Testis (tissue), 3 donors: ENCODE measurements around the gene CYP2B6. TPM values are rescaled to one million over a fixed set of nuclear protein-coding genes. Genes with fewer than 3 reads are reported as not detected.
"Not testable (repeated sequence)": the region's sequence is repeated elsewhere in the genome, so short reads cannot be mapped to it uniquely, and the experiment has no call there.

Source experiments
- DNase-seq: peaks from one replicate; pipeline ENCODE4 v3.0.0-alpha.2; 2019
- H3K27ac ChIP-seq, 2 donors: fragments of 200-600 bp; sonication (generic); one replicate each; pipeline ENCODE4 v1.5.1; 2019
- H3K27me3 ChIP-seq: fragments of 200-600 bp; sonication (generic); one replicate; pipeline ENCODE4 v1.5.1; 2019
- H3K36me3 ChIP-seq: fragments of 200-600 bp; sonication (generic); one replicate; pipeline ENCODE4 v1.5.1; 2017; ENCODE audit warnings: low read depth; ENCODE audit errors: missing control alignments
- H3K4me1 ChIP-seq: fragments of 200-600 bp; sonication (generic); one replicate; pipeline ENCODE4 v1.5.1; 2019
- H3K4me3 ChIP-seq, 2 donors: fragments of 200-600 bp; sonication (generic); one replicate each; pipeline ENCODE4 v1.5.1; 2017 to 2019
- H3K9me3 ChIP-seq: fragments of 200-600 bp; sonication (generic); one replicate; pipeline ENCODE4 v1.5.1; 2017
- POLR2A ChIP-seq: fragments of 450-650 bp; IDR thresholded peaks from one replicate; pipeline ENCODE4 v1.6.1; 2017; ENCODE audit warnings: antibody characterized with exemption, mild to moderate bottlenecking, moderate library complexity
- WGBS, 2 donors: methylation state at CpG; one replicate each; pipeline ENCODE4 v1.1.5; 2018; 5-methylcytosine and 5-hydroxymethylcytosine counted together
- intact Hi-C: fragments of 100-400 bp; cut with DNase I; formaldehyde crosslinking; loops from one replicate; pipeline ENCODE4 v1.15.1; 2023; ENCODE audit warnings: low total_unique reads
- polyA plus RNA-seq: library from polyadenylated mRNA; stranded (reverse); fragments of 350-450 nt; fragmentation: Illumina TruSeq; extraction: RNeasy Lipid Tissue Mini Kit (QIAGEN cat#74804); gene quantifications from one replicate; pipeline ENCODE4 v1.2.3, GENCODE V29; 2014; ENCODE audit warnings: low read depth, low replicate concordance; ENCODE audit not compliant: insufficient read depth
- total RNA-seq, 2 donors: library from RNA; depleted of rRNA; stranded (reverse); fragments of >200 nt; gene quantifications; one replicate each; pipeline ENCODE4 v1.2.3, GENCODE V29; 2016
- TF ChIP-seq, protein P1 (sequence below), 3 experiments: fragments of 450-650 bp in 2 of 3; fragments of 200-600 bp in 1 of 3; sonication (generic) in 1 of 3; IDR thresholded peaks; one replicate each; pipeline ENCODE4 v1.5.1; 2016 to 2019; ENCODE audit warnings: antibody characterized with exemption in 3 of 3, mild to moderate bottlenecking in 2 of 3, moderate library complexity in 1 of 3

The CYP2B6 gene
- total and polyA plus RNA-seq, 3 donors from 2014 or later = 0.19 to 0.39 TPM; not detected in 1

DNA sequence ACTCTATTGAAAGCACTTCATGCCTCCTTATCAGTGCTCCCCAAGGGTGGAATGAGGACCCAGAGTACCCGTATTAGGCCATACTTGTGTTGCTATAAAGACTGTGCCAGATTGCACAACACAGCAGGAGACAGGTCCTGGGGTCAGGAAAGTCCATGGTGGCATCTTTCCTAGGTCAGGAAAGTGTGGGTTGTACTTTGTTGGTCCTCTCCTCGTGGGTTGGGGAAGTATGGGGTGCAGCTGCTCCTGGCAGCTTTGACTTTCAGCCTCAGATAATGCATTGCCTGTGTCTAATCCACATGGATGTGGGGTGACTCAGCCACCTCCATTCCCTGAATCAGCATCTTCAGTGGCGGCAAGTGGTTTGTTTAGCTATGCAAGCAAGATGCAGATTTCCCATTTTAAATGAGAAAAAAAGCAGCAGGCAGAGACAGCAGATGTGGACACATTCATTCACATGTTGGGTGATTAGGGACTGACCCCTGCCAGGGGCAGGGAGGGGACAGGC, 8.4 kb upstream of the CYP2B6 start:
- H3K4me1 ChIP-seq = no peaks in the 10 kb centered on the region
- H3K27ac ChIP-seq = no peak overlapping the region
- H3K4me3 ChIP-seq = no peak overlapping the region
- no peaks in the 10 kb centered on the region for H3K9me3 ChIP-seq
- no peaks in the 10 kb centered on the region for H3K27me3 ChIP-seq
- intact Hi-C loops = no loop called here
- 48 to 51% methylated on average over 3 of the region's 3 CpGs for WGBS, 2 donors
- H3K36me3 ChIP-seq = no peaks in the 10 kb centered on the region
- no peak for TF ChIP-seq POLR2A
- TF ChIP-seq, protein P1, sequence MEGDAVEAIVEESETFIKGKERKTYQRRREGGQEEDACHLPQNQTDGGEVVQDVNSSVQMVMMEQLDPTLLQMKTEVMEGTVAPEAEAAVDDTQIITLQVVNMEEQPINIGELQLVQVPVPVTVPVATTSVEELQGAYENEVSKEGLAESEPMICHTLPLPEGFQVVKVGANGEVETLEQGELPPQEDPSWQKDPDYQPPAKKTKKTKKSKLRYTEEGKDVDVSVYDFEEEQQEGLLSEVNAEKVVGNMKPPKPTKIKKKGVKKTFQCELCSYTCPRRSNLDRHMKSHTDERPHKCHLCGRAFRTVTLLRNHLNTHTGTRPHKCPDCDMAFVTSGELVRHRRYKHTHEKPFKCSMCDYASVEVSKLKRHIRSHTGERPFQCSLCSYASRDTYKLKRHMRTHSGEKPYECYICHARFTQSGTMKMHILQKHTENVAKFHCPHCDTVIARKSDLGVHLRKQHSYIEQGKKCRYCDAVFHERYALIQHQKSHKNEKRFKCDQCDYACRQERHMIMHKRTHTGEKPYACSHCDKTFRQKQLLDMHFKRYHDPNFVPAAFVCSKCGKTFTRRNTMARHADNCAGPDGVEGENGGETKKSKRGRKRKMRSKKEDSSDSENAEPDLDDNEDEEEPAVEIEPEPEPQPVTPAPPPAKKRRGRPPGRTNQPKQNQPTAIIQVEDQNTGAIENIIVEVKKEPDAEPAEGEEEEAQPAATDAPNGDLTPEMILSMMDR (IDR thresholded peaks at IDR 0.05) = no peak
- DNase-seq = no peak

DNA sequence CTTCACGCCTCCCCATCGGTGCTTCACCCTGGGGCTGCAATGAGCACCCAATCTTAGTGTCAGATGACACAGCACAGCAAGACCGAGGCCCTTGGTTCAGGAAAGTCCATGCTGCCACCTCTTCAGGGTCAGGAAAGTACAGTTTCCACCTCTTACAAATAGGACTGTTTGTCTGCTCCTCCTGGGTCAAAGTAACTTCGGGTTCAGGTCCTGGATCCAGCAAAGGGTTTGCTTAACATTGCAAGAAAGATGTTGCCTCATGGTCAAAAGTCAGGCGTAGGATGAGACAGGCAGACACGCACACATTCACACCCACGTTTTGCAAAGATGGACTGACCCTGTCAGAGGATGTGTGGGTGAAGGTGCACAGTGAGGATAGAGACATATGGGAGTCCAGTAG, 1.6 kb upstream of the CYP2B6 start:
- intact Hi-C loops = no loop called here
- H3K4me1 ChIP-seq = no peaks in the 10 kb centered on the region
- no peaks in the 10 kb centered on the region for H3K36me3 ChIP-seq
- DNase-seq = no peak
- H3K9me3 ChIP-seq = no peaks in the 10 kb centered on the region
- no peaks in the 10 kb centered on the region for H3K27me3 ChIP-seq
- WGBS, 2 donors = 78 to 83% methylated on average over 7 of the region's 7 CpGs
- TF ChIP-seq, protein P1 (IDR thresholded peaks at IDR 0.05) = no peak
- TF ChIP-seq POLR2A = no peak
- no peak overlapping the region for H3K27ac ChIP-seq
- no peak overlapping the region for H3K4me3 ChIP-seq

DNA sequence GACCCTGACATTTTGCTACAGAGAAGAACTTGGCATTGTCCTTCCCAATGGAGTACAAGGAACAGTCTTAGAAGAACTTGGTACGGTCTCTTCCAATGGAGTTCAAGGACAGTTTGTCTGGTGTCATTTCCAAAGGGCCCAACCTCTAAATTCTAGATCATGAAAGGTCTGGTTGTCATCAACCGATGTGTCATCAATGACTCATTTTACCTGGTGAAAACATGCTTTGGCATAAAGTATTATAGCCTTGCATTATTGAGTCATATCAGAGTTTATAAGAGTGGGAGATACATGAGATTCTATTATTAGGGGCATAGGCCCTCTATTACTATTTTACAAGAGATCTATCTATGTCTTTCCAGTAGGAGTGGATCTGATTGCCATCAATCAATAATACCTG, 4.3 kb downstream of the CYP2B6 start:
- WGBS, 2 donors = 85 to 90% methylated on average over 2 of the region's 2 CpGs
- Histone ChIP-seq H3K9me3 (no peaks in the 10 kb centered on the region), H3K27ac (no peak overlapping the region), H3K36me3 (no peaks in the 10 kb centered on the region), H3K27me3 (no peaks in the 10 kb centered on the region), H3K4me1 (no peaks in the 10 kb centered on the region), H3K4me3 (no peak overlapping the region)
- no peak for DNase-seq
- intact Hi-C loops = no loop called here
- no peak for TF ChIP-seq POLR2A
- TF ChIP-seq, protein P1 (IDR thresholded peaks at IDR 0.05) = no peak

DNA sequence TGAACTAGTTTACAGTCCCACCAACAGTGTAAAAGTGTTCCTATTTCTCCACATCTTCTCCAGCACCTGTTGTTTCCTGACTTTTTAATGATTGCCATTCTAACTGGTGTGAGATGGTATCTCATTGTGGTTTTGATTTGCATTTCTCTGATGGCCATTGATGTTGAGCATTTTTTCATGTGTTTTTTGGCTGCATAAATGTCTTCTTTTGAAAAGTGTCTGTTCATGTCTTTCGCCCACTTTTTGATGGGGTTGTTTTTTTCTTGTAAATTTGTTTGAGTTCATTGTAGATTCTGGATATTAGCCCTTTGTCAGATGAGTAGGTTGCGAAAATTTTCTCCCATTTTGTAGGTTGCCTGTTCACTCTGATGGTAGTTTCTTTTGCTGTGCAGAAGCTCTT, 7.9 kb downstream of the CYP2B6 start:
- H3K4me1 ChIP-seq, H3K27me3 ChIP-seq, H3K4me3 ChIP-seq, H3K27ac ChIP-seq, H3K9me3 ChIP-seq, intact Hi-C loops, H3K36me3 ChIP-seq, DNase-seq: not testable (repeated sequence)
- 92 to 100% methylated on average over 2 of the region's 2 CpGs for WGBS, 2 donors

DNA sequence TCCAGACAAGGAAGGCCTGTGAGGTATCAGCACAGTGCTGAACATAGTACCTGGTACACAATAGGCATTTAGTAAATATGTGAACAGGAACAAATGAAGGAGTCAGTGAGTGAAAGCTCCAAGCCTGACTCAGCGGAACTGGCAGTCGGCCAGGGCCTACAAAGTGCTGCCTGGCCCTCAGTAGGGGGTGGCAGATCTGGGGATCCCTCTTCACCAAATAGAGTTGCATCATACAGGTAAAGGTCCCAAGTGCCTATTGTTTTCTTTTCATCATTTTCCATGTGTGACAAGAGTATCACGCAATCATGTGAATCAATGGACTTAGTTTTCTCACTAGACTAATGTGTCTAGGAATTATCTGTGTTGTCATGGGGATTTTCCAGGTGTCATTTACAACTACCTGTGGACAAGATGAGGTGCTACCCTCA, 9.2 kb downstream of the CYP2B6 start:
- TF ChIP-seq POLR2A = no peak
- TF ChIP-seq, protein P1 (IDR thresholded peaks at IDR 0.05) = no peak
- H3K9me3 ChIP-seq = no peaks in the 10 kb centered on the region
- no peaks in the 10 kb centered on the region for H3K4me1 ChIP-seq
- H3K36me3 ChIP-seq = no peaks in the 10 kb centered on the region
- no peak overlapping the region for H3K27ac ChIP-seq
- intact Hi-C loops = no loop called here
- no peak for DNase-seq
- no peak overlapping the region for H3K4me3 ChIP-seq
- no peaks in the 10 kb centered on the region for H3K27me3 ChIP-seq
- 86 to 96% methylated on average over 3 of the region's 3 CpGs for WGBS, 2 donors
